ENCODE data around the gene CNGA3.

- TF ChIP-seq CTCF (IDR thresholded peaks at IDR 0.05) (no peak), POLR2A (IDR thresholded peaks at IDR 0.05) (no peak)
Observed at GRCh38 chr2:98341241-98341640, 5.0 kb upstream of the CNGA3 start.
